HL-60 (cell line): Measurements from ENCODE around the gene PKIB.

ENCODE experiments used
- CTCF ChIP-seq: IDR thresholded peaks from one replicate; pipeline ENCODE4 v1.5.1; 2011; ENCODE audit warnings: low read length, control low read depth, inconsistent platforms; ENCODE audit not compliant: insufficient read depth
- GABPA ChIP-seq: IDR thresholded peaks from 2 replicates; pipeline ENCODE4 v1.6.1; 2012; ENCODE audit warnings: low read depth

GRCh38 chr6:122704066-122704465, 93.9 kb downstream of the PKIB start:
- TF ChIP-seq CTCF (no peak), GABPA (no peak)
